HEK293 (cell line): ENCODE measurements around the gene ASCC1.

ENCODE experiments used
- GLI4 ChIP-seq: fragments of 450-650 bp; formaldehyde crosslinking; IDR thresholded peaks from 2 replicates; pipeline ENCODE4 v1.5.1; 2016; ENCODE audit warnings: missing biosample characterization, missing genetic modification characterization
- GLIS1 ChIP-seq: fragments of 450-650 bp; formaldehyde crosslinking; IDR thresholded peaks from 2 replicates; pipeline ENCODE4 v1.5.1; 2016; ENCODE audit warnings: missing biosample characterization, missing genetic modification characterization
- REPIN1 ChIP-seq: fragments of 450-650 bp; formaldehyde crosslinking; IDR thresholded peaks from 2 replicates; pipeline ENCODE4 v1.5.1; 2017; ENCODE audit warnings: missing biosample characterization, missing genetic modification characterization, low read depth
- SALL2 ChIP-seq: fragments of 450-650 bp; formaldehyde crosslinking; IDR thresholded peaks from 2 replicates; pipeline ENCODE4 v1.5.0; 2017; ENCODE audit warnings: missing biosample characterization, mild to moderate bottlenecking, missing genetic modification characterization, borderline replicate concordance
- ZBTB21 ChIP-seq: fragments of 450-650 bp; formaldehyde crosslinking; IDR thresholded peaks from 2 replicates; pipeline ENCODE4 v1.5.1; 2017; ENCODE audit warnings: missing biosample characterization, missing genetic modification characterization
- ZNF133 ChIP-seq: fragments of 450-650 bp; formaldehyde crosslinking; IDR thresholded peaks from 2 replicates; pipeline ENCODE4 v1.5.1; 2016; ENCODE audit warnings: missing biosample characterization, missing genetic modification characterization
- ZNF274 ChIP-seq, 2 experiments: fragments of 200-500 bp in 1 of 2; fragments of 450-650 bp in 1 of 2; sonication (Bioruptor generic) in 1 of 2; formaldehyde crosslinking in 1 of 2; IDR thresholded peaks; 2 replicates each; pipeline versions ENCODE4 v1.5.1 to v1.6.1; 2014 to 2016; ENCODE audit warnings: borderline replicate concordance in 1 of 2, inconsistent platforms in 1 of 2, low read length in 1 of 2, missing biosample characterization in 1 of 2, missing genetic modification characterization in 1 of 2
- ZNF521 ChIP-seq: fragments of 450-650 bp; formaldehyde crosslinking; IDR thresholded peaks from 2 replicates; pipeline ENCODE4 v1.5.1; 2017; ENCODE audit warnings: missing biosample characterization, mild to moderate bottlenecking, missing genetic modification characterization
- ZNF529 ChIP-seq: fragments of 450-650 bp; formaldehyde crosslinking; IDR thresholded peaks from 2 replicates; pipeline ENCODE4 v1.5.1; 2017; ENCODE audit warnings: missing genetic modification characterization, missing biosample characterization; ENCODE audit not compliant: insufficient replicate concordance
- ZNF549 ChIP-seq: fragments of 450-650 bp; IDR thresholded peaks from 2 replicates; pipeline ENCODE4 v1.5.1; 2018; ENCODE audit warnings: missing biosample characterization, missing genetic modification characterization, mild to moderate bottlenecking, inconsistent platforms, moderate library complexity
- ZNF561 ChIP-seq: fragments of 450-650 bp; IDR thresholded peaks from 2 replicates; pipeline ENCODE4 v1.5.1; 2018; ENCODE audit warnings: missing biosample characterization, missing genetic modification characterization, borderline replicate concordance
- ZNF621 ChIP-seq: fragments of 450-650 bp; formaldehyde crosslinking; IDR thresholded peaks from 2 replicates; pipeline ENCODE4 v1.5.1; 2017; ENCODE audit warnings: missing biosample characterization, missing genetic modification characterization
- ZNF654 ChIP-seq: fragments of 450-650 bp; formaldehyde crosslinking; IDR thresholded peaks from 2 replicates; pipeline ENCODE4 v1.5.1; 2016; ENCODE audit warnings: low read depth, missing biosample characterization, missing genetic modification characterization
- ZNF670 ChIP-seq: fragments of 450-650 bp; formaldehyde crosslinking; IDR thresholded peaks from 2 replicates; pipeline ENCODE4 v1.5.1; 2016; ENCODE audit warnings: missing biosample characterization, missing genetic modification characterization, low read depth
- ZNF701 ChIP-seq: fragments of 450-650 bp; formaldehyde crosslinking; IDR thresholded peaks from 2 replicates; pipeline ENCODE4 v1.5.1; 2016; ENCODE audit warnings: missing biosample characterization, missing genetic modification characterization
- ZNF707 ChIP-seq: fragments of 450-650 bp; formaldehyde crosslinking; IDR thresholded peaks from 2 replicates; pipeline ENCODE4 v1.5.1; 2016; ENCODE audit warnings: missing biosample characterization, missing genetic modification characterization
- TF ChIP-seq, protein P1 (sequence below): fragments of 450-650 bp; formaldehyde crosslinking; IDR thresholded peaks from 2 replicates; pipeline ENCODE4 v1.5.1; 2016; ENCODE audit warnings: missing biosample characterization, missing genetic modification characterization
- TF ChIP-seq, protein P2 (sequence below): fragments of 450-650 bp; formaldehyde crosslinking; IDR thresholded peaks from 2 replicates; pipeline ENCODE4 v1.5.1; 2016; ENCODE audit warnings: missing biosample characterization, missing genetic modification characterization
- TF ChIP-seq, protein P3 (sequence below): fragments of 450-650 bp; formaldehyde crosslinking; IDR thresholded peaks from 2 replicates; pipeline ENCODE4 v1.5.1; 2016; ENCODE audit warnings: missing biosample characterization, missing genetic modification characterization, borderline replicate concordance
- TF ChIP-seq, protein P4 (sequence below): fragments of 450-650 bp; formaldehyde crosslinking; IDR thresholded peaks from 2 replicates; pipeline ENCODE4 v1.5.1; 2016; ENCODE audit warnings: missing biosample characterization, missing genetic modification characterization
- TF ChIP-seq, protein P5 (sequence below): fragments of 450-650 bp; formaldehyde crosslinking; IDR thresholded peaks from 2 replicates; pipeline ENCODE4 v1.5.1; 2016; ENCODE audit warnings: missing biosample characterization, missing genetic modification characterization
- TF ChIP-seq, protein P6 (sequence below): fragments of 450-650 bp; IDR thresholded peaks from 2 replicates; pipeline ENCODE4 v1.5.1; 2018; ENCODE audit warnings: missing biosample characterization, mild to moderate bottlenecking, missing genetic modification characterization
- TF ChIP-seq, protein P7 (sequence below): fragments of 450-650 bp; formaldehyde crosslinking; IDR thresholded peaks from 2 replicates; pipeline ENCODE4 v1.5.1; 2017; ENCODE audit warnings: missing biosample characterization, missing genetic modification characterization

ASCC1 gene

DNA sequence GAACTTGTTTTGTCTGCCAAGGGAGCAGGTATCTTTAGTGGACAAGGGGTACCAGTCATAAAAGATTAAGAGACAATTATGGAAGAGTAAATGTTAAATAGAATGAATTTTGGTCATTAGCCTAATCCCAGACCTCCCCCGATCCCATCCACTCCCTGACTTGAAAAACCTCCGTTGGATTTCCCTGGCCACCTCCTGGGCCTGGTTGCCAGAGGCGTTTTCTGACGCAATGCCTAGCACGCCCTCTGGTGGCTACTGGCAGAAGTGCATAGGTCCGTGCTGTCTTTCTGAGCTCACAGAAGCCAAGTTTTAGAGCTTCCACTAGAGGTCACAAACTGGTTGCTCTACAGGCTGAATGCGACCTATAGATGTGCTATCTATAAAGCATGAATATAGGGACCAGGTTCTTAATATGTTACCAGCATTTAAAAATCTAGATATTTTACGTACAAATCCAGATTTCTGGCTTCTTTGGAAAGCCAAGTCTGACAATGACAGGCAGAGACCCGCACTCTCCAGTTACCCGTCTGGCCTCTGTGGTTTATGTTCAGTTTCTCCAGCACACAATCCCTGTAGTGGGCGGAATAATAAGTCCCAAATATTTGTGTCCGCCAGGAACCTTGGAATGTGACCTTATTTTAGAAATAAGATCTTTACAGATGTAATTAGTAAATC lies 167.5 kb downstream of the ASCC1 start (continued):
- TF ChIP-seq, protein P1, sequence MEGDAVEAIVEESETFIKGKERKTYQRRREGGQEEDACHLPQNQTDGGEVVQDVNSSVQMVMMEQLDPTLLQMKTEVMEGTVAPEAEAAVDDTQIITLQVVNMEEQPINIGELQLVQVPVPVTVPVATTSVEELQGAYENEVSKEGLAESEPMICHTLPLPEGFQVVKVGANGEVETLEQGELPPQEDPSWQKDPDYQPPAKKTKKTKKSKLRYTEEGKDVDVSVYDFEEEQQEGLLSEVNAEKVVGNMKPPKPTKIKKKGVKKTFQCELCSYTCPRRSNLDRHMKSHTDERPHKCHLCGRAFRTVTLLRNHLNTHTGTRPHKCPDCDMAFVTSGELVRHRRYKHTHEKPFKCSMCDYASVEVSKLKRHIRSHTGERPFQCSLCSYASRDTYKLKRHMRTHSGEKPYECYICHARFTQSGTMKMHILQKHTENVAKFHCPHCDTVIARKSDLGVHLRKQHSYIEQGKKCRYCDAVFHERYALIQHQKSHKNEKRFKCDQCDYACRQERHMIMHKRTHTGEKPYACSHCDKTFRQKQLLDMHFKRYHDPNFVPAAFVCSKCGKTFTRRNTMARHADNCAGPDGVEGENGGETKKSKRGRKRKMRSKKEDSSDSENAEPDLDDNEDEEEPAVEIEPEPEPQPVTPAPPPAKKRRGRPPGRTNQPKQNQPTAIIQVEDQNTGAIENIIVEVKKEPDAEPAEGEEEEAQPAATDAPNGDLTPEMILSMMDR (tag by site-specific recombination) = peak; percentile 98
- TF ChIP-seq ZNF274 (IDR thresholded peaks at IDR 0.05; ENCODE audit: low read length) = no peak
- no peak for TF ChIP-seq ZNF274 (tag by site-specific recombination; IDR thresholded peaks at IDR 0.05; ENCODE audit: borderline replicate concordance)
- TF ChIP-seq GLIS1 (tag by site-specific recombination) = peak; percentile 64
- no peak for TF ChIP-seq REPIN1 (tag by site-specific recombination)
- no peak for TF ChIP-seq ZNF529 (tag by site-specific recombination)
- TF ChIP-seq SALL2 (tag by site-specific recombination) = no peak
- TF ChIP-seq, protein P2, sequence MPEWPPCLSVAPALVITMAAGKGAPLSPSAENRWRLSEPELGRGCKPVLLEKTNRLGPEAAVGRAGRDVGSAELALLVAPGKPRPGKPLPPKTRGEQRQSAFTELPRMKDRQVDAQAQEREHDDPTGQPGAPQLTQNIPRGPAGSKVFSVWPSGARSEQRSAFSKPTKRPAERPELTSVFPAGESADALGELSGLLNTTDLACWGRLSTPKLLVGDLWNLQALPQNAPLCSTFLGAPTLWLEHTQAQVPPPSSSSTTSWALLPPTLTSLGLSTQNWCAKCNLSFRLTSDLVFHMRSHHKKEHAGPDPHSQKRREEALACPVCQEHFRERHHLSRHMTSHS = no peak
- TF ChIP-seq GLI4 = no peak
- TF ChIP-seq ZBTB21 (tag by site-specific recombination) = no peak
- no peak for TF ChIP-seq ZNF549 (tag by site-specific recombination)
- TF ChIP-seq, protein P3, sequence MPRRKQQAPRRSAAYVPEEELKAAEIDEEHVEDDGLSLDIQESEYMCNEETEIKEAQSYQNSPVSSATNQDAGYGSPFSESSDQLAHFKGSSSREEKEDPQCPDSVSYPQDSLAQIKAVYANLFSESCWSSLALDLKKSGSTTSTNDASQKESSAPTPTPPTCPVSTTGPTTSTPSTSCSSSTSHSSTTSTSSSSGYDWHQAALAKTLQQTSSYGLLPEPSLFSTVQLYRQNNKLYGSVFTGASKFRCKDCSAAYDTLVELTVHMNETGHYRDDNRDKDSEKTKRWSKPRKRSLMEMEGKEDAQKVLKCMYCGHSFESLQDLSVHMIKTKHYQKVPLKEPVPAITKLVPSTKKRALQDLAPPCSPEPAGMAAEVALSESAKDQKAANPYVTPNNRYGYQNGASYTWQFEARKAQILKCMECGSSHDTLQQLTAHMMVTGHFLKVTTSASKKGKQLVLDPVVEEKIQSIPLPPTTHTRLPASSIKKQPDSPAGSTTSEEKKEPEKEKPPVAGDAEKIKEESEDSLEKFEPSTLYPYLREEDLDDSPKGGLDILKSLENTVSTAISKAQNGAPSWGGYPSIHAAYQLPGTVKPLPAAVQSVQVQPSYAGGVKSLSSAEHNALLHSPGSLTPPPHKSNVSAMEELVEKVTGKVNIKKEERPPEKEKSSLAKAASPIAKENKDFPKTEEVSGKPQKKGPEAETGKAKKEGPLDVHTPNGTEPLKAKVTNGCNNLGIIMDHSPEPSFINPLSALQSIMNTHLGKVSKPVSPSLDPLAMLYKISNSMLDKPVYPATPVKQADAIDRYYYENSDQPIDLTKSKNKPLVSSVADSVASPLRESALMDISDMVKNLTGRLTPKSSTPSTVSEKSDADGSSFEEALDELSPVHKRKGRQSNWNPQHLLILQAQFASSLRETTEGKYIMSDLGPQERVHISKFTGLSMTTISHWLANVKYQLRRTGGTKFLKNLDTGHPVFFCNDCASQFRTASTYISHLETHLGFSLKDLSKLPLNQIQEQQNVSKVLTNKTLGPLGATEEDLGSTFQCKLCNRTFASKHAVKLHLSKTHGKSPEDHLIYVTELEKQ (tag by site-specific recombination) = no peak
- TF ChIP-seq, protein P4, sequence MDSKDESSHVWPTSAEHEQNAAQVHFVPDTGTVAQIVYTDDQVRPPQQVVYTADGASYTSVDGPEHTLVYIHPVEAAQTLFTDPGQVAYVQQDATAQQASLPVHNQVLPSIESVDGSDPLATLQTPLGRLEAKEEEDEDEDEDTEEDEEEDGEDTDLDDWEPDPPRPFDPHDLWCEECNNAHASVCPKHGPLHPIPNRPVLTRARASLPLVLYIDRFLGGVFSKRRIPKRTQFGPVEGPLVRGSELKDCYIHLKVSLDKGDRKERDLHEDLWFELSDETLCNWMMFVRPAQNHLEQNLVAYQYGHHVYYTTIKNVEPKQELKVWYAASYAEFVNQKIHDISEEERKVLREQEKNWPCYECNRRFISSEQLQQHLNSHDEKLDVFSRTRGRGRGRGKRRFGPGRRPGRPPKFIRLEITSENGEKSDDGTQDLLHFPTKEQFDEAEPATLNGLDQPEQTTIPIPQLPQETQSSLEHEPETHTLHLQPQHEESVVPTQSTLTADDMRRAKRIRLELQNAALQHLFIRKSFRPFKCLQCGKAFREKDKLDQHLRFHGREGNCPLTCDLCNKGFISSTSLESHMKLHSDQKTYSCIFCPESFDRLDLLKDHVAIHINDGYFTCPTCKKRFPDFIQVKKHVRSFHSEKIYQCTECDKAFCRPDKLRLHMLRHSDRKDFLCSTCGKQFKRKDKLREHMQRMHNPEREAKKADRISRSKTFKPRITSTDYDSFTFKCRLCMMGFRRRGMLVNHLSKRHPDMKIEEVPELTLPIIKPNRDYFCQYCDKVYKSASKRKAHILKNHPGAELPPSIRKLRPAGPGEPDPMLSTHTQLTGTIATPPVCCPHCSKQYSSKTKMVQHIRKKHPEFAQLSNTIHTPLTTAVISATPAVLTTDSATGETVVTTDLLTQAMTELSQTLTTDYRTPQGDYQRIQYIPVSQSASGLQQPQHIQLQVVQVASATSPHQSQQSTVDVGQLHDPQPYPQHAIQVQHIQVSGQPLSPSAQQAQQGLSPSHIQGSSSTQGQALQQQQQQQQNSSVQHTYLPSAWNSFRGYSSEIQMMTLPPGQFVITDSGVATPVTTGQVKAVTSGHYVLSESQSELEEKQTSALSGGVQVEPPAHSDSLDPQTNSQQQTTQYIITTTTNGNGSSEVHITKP (tag by site-specific recombination) = peak; percentile 32; the same call in 1 of the 2 replicates
- no peak for TF ChIP-seq ZNF670 (tag by site-specific recombination)
- TF ChIP-seq, protein P5, sequence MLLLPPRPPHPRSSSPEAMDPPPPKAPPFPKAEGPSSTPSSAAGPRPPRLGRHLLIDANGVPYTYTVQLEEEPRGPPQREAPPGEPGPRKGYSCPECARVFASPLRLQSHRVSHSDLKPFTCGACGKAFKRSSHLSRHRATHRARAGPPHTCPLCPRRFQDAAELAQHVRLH (tag by site-specific recombination) = no peak
- TF ChIP-seq, protein P6, sequence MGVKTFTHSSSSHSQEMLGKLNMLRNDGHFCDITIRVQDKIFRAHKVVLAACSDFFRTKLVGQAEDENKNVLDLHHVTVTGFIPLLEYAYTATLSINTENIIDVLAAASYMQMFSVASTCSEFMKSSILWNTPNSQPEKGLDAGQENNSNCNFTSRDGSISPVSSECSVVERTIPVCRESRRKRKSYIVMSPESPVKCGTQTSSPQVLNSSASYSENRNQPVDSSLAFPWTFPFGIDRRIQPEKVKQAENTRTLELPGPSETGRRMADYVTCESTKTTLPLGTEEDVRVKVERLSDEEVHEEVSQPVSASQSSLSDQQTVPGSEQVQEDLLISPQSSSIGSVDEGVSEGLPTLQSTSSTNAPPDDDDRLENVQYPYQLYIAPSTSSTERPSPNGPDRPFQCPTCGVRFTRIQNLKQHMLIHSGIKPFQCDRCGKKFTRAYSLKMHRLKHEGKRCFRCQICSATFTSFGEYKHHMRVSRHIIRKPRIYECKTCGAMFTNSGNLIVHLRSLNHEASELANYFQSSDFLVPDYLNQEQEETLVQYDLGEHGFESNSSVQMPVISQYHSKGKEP = peak; percentile 33; the same call in 1 of the 2 replicates
- peak; percentile 99 for TF ChIP-seq ZNF654 (tag by site-specific recombination)
- TF ChIP-seq ZNF521 = no peak
- TF ChIP-seq ZNF701 (tag by site-specific recombination) = no peak
- TF ChIP-seq ZNF621 = no peak
- TF ChIP-seq ZNF707 (tag by site-specific recombination) = no peak
- no peak for TF ChIP-seq ZNF133 (tag by site-specific recombination)
- TF ChIP-seq, protein P7, sequence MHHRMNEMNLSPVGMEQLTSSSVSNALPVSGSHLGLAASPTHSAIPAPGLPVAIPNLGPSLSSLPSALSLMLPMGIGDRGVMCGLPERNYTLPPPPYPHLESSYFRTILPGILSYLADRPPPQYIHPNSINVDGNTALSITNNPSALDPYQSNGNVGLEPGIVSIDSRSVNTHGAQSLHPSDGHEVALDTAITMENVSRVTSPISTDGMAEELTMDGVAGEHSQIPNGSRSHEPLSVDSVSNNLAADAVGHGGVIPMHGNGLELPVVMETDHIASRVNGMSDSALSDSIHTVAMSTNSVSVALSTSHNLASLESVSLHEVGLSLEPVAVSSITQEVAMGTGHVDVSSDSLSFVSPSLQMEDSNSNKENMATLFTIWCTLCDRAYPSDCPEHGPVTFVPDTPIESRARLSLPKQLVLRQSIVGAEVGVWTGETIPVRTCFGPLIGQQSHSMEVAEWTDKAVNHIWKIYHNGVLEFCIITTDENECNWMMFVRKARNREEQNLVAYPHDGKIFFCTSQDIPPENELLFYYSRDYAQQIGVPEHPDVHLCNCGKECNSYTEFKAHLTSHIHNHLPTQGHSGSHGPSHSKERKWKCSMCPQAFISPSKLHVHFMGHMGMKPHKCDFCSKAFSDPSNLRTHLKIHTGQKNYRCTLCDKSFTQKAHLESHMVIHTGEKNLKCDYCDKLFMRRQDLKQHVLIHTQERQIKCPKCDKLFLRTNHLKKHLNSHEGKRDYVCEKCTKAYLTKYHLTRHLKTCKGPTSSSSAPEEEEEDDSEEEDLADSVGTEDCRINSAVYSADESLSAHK (tag by site-specific recombination) = no peak
- TF ChIP-seq ZNF561 (tag by site-specific recombination) = no peak; the same call in 1 of the 2 replicates
